ENCODE measurements around the gene SPAG9. TPM values are rescaled to one million over a fixed set of nuclear protein-coding genes. Genes with fewer than 3 reads are reported as not detected.

Gene SPAG9
- total and polyA plus RNA-seq, 2 experiments from 2014 or later: 13.7 to 45.0 TPM

GRCh38 chr17:51124640-51125503 lies 4.2 kb upstream of the SPAG9 start:
- no peak overlapping the region for H3K4me2 ChIP-seq
- Mint-ChIP-seq H3K27ac (no peak overlapping the region), H3K9me3 (no peaks in the 10 kb centered on the region), H3K4me3 (no peak overlapping the region), H3K4me1 (peaks cover 10% of the 10 kb centered on the region), H3K27me3 (ENCODE audit: insufficient read depth, low read depth, poor library complexity) (peaks cover 2% of the 10 kb centered on the region), H3K36me3 (ENCODE audit: low read depth) (no peaks in the 10 kb centered on the region)
- no peaks in the 10 kb centered on the region for H3K36me3 ChIP-seq (ENCODE audit: insufficient read depth)
- H4K20me1 ChIP-seq (replicated peaks; ENCODE audit: insufficient read depth): no peaks in the 10 kb centered on the region
- peaks cover 6% of the 10 kb centered on the region; the same call in 1 of the 2 replicates for H3K4me1 ChIP-seq (ENCODE audit: insufficient read depth)
- H2AFZ ChIP-seq: no peak overlapping the region; the same call in 1 of the 2 replicates
- no peak for TF ChIP-seq POLR2AphosphoS5 (IDR thresholded peaks at IDR 0.05; ENCODE audit: low read depth)
- TF ChIP-seq ZNF114 (CRISPR knock-in tag; IDR thresholded peaks at IDR 0.05): no peak
- TF ChIP-seq ZNF331 (CRISPR knock-in tag; IDR thresholded peaks at IDR 0.05; ENCODE audit: low read depth): no peak
- TF ChIP-seq ZNF462 (CRISPR knock-in tag; IDR thresholded peaks at IDR 0.05): no peak
- no peak for TF ChIP-seq EZH2phosphoT487 (IDR thresholded peaks at IDR 0.05; ENCODE audit: unreplicated experiment)
- no peak for TF ChIP-seq ETS1 (IDR thresholded peaks at IDR 0.05)
- no peak for TF ChIP-seq CTCF (conservative IDR thresholded peaks at IDR 0.05; ENCODE audit: low read depth in 2 of 2)
- no peak for TF ChIP-seq REST (IDR thresholded peaks at IDR 0.05; ENCODE audit: unreplicated experiment)
- no peak for TF ChIP-seq EZH2 (IDR thresholded peaks at IDR 0.05; ENCODE audit: low read depth, unreplicated experiment)
- TF ChIP-seq JUNB (IDR thresholded peaks at IDR 0.05; ENCODE audit: unreplicated experiment): no peak
- TF ChIP-seq NANOG (IDR thresholded peaks at IDR 0.05; ENCODE audit: borderline replicate concordance): no peak
- TF ChIP-seq CREB1 (CRISPR knock-in tag; IDR thresholded peaks at IDR 0.05; ENCODE audit: low read depth): no peak
- no peak for TF ChIP-seq STAT1 (IDR thresholded peaks at IDR 0.05; ENCODE audit: unreplicated experiment)
- no peak overlapping the region for H3K27ac ChIP-seq (ENCODE audit: low read depth)
- H3K4me3 ChIP-seq: no peak overlapping the region
- H3F3A ChIP-seq (replicated peaks; ENCODE audit: low read depth): no peaks in the 10 kb centered on the region; the same call in 1 of the 2 replicates
- H3K79me2 ChIP-seq (replicated peaks; ENCODE audit: insufficient read depth): no peaks in the 10 kb centered on the region
- no peaks in the 10 kb centered on the region for H3K9me2 ChIP-seq (ENCODE audit: insufficient read depth)
- DNase-seq (ENCODE audit: low spot score): no peak
- ATAC-seq: no peak
- no peaks in the 10 kb centered on the region for H3K27me3 ChIP-seq (ENCODE audit: insufficient read depth)
